ENCODE measurements around the gene RPS6KL1.

GRCh38 chr14:74908861-74909341 lies 14.2 kb downstream of the RPS6KL1 start:
- TF ChIP-seq CTCF (conservative IDR thresholded peaks at IDR 0.05; ENCODE audit: low read depth in 2 of 2) = no peak
- TF ChIP-seq REST (IDR thresholded peaks at IDR 0.05; ENCODE audit: unreplicated experiment) = no peak
- TF ChIP-seq CREB1 (CRISPR knock-in tag; IDR thresholded peaks at IDR 0.05; ENCODE audit: low read depth) = no peak
- TF ChIP-seq EZH2 (IDR thresholded peaks at IDR 0.05; ENCODE audit: low read depth, unreplicated experiment) = no peak
- no peak for TF ChIP-seq ETS1 (IDR thresholded peaks at IDR 0.05)
- no peak for TF ChIP-seq POLR2AphosphoS5 (IDR thresholded peaks at IDR 0.05; ENCODE audit: low read depth)
- no peak for TF ChIP-seq ZNF462 (CRISPR knock-in tag; IDR thresholded peaks at IDR 0.05)
- no peak for TF ChIP-seq EZH2phosphoT487 (IDR thresholded peaks at IDR 0.05; ENCODE audit: unreplicated experiment)
- no peak for TF ChIP-seq NANOG (IDR thresholded peaks at IDR 0.05; ENCODE audit: borderline replicate concordance)
- TF ChIP-seq JUNB (IDR thresholded peaks at IDR 0.05; ENCODE audit: unreplicated experiment) = no peak
- no peak for TF ChIP-seq ZNF114 (CRISPR knock-in tag; IDR thresholded peaks at IDR 0.05)
